ENCODE data around the gene HCRTR1. TPM values are rescaled to one million over a fixed set of nuclear protein-coding genes. Genes with fewer than 3 reads are reported as not detected.

The HCRTR1 gene
- polyA plus RNA-seq, 12 donors = 0.15 to 1.2 (median 0.23) TPM; not detected in 7

DNA sequence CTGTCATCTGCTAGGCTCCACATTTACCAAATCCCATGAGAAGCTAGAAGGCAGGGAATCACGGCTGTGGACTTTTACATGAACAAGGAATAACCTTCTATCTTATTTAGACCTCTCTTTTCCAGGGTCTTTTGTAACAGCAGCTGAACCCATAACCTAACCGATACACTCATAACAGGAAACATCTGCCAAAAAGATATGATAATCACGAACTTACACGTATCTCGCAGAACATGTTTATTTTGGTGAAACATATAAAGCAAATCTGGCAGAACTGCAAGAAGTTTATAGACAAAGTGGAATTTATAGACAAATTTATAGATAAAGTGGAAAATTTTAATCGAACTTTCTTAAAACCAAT lies 20.8 kb upstream of the HCRTR1 start:
- DNase-seq = no peak

DNA sequence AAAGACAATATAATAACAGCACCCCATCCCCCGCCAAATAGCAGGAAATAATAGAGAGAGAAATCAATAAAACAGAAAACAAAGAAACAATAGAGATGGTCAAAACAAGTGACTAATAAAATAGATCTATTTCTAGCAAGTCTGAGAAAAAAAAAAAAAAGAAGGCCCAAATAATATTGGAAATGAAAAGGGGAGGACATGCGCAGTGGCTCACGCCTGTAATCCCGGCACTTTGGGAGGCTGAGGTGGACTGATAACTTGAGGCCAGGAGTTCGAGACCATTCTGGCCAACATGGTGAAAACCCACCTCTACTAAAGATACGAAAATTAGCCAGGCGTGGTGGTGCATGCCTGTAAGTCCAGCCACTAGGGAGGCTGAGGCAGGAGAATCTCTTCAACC lies 18.5 kb upstream of the HCRTR1 start:
- DNase-seq = no peak

DNA sequence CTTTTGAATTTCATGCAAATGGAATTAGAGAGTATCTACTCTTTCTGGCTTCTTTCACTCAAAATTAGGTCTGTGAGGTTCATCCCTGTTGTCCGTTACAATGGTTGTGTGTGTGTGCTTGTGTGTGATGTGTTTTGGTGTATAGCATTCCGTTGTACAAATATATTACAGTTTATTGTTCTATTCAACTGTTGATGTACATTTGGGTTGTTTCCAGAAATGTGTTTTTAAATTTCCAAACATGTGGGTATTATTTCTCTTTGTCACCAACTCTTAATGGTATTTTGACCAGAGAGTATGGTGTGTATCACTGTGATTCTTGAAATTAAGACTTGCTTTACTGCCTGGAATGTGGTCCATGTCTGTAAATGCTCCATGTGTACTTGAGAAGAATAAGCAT lies 16.8 kb upstream of the HCRTR1 start:
- DNase-seq = no peak

DNA sequence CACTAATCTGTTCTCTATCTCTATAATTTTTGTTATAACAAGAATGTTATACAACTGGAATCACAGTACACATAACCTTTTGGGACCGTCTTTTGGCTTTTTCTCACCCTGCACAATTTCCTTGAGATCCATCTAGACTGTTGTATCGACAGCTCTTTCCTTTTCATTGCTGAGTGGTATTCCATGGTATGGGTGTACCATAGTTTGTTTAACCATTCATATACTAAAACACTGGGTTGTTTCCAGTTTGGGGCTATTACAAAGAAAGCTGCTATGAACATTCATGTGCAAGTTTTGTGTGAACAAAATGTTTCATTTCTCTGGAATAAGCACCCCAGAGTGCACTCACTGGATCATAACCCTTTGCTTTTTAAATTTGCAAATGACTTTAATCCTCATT lies 15.4 kb upstream of the HCRTR1 start:
- DNase-seq = no peak

DNA sequence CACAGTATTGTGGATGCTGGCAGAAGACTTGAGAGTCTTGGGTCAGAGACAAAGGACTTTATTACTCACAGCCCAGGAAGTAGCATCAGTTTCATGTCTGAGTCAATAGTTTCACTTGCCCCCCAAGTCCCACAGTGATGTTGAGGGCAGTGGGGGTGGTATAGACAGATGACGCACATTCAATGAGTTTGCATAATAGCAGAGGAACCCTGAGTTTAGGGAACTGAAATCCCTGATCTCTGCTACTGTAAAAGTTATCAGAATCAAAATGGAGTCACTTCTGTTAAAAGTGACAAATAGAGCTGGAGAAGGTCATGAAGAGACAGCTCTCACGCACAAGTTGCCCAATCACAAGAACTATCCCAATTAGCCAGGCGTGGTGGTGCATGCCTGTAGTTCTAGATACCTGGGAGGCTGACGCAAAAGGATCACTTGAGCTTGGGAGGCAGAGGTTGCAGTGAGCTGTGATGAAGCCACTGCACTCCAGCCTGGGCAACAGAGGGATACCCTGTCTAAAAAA lies 11.5 kb upstream of the HCRTR1 start:
- no peak for DNase-seq

DNA sequence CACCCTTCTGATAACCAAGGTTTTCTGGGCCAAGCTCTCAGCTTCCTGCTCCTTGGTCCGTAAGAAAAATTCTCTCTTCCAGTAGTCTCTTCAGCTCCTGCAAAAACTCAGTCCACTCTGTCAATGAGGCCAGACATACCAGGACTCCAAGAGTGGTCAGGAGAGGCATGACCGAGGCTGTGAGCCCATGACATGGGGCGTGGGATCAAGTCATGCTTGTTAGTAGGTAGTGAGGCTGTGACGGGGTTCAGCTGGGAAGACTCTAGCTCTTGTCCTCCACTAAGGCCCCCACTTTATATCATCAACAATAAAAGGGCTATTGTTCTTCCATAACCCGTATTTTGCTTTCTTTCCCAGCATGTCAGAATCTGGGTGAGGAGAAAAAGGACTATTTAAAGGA lies 10.1 kb upstream of the HCRTR1 start:
- no peak for DNase-seq

DNA sequence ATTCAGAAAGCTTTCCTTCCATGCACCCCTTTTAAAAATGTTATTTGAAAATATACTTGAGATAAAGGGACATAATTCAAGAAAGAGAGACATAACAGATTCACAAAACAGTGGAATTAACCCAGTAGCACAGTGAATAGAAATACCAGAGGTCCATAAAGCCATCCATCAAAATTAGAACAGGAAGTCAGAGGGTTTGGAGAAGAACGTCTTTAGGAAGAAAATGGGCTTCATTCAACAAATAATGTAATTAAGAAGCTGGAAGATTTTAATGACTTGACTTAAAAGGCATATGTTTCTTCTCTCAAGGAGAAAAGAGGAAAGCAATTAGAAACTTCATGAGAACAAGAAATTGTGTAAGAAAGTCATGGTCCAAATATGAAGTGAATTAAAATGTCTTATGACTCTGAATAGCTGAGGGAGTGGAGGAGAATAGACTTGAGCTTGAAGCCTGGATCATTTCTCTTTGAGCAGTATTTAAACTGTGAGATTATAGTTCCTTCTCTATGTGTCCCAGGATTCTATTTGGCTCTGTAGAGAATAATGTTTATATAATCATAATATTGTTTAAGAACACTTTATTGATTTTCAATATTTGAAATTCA lies 7.9 kb upstream of the HCRTR1 start:
- no peak for DNase-seq

DNA sequence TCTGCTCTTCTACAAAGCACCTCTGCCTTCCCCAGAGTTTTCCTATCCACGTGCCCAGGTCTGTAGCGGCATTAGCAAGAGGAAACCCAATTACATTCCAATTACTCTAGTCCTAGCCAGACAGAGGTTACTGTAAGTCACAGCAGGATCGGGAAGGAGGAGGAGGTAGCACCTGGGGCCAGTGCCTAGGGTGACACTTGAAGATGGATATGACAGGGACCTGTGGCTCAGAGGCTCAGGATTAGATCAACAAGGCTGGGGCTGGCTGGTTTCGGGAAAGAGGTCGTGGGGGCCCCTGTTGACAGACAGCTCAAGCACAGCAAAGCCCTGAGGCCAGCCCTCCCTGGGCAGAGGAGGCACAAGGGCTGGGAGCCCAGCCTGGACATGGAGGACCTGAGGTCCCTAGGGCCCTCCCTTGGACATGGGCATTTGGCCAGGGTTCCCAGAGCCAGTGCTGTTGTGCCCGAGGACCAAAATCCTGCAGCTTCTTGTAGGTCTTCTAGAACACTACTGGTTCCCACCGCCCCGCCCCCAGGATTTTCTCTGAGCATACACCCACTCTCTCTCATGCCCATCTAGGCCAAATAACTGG lies 3.0 kb upstream of the HCRTR1 start:
- no peak for DNase-seq

DNA sequence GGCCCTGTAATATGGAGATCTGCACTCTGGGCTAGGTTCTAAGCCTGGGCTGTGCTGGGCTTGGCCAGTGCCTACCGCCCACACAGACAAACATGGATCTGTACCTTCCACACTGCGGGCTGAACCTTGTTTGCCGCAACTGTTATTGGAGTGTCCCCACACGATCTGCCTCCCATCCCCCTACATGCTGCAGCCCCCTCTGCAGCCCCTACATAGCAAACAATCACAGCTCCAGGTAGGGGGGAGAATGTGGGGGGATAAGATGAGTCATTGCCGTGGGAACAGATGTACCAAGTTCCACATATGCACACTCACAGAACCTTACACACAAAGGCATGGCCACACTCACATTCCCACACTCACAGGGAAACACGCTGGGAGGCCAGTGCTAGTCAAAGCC lies 2.1 kb upstream of the HCRTR1 start:
- DNase-seq = no peak

DNA sequence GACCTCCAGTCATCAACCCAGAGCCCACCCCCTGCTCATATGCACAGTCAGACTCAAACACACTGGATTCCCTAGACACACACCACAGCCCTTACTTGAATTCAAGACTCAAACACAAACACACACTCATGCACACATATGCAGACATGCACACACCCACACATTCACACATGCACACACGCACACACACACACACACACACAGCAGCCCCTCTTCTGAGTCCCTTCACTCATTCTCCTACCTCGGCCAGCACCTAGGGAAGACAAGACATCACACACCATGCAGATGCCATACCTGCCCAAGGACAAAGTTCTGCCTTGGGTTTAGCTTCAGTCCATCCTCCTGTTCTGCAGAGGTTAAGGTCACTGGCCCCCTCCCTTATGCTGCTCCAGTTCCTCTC lies 1.6 kb upstream of the HCRTR1 start:
- DNase-seq = no peak

DNA sequence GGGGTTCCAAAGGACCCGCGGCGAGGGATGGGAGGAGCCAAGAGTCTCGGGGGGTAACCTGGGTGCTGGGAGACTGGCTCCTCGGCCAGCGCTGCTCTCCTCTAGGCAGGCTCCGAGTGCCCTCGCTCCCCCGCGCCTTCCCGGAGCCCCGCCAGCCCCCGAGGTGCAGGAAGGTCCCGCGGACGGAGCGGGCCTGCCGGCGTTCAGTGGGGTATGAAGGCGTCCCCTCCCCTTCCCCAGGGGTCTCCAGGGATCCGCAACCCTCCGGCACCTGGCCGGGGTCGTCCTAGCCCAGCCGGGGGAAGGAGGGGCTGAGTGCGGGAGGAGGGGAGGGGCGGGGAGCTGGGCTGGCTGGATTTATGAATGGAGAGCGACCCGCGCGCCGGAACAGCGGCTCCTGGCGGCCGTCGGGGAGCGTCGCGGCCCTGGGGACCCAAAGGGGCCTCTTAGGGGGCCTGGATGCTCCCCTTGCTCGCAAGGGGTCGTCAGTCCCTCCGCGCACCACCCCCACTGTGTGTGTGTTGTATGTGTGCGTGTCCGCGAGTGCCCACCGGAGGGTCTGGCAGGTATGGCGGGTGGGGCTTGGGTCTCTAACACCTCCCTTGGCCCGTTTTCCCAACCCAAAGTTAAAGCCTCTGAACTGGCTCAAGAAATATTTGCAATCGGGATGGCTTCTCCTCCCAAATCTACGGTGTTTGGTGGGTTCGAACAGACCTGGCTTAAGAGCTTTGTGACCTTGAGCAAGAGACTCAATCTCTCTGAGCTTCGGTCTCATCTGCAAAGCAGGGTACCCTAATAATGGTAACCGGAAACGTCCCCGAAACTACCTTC lies 642 bp downstream of the HCRTR1 start:
- DNase-seq = peak; percentile 31

DNA sequence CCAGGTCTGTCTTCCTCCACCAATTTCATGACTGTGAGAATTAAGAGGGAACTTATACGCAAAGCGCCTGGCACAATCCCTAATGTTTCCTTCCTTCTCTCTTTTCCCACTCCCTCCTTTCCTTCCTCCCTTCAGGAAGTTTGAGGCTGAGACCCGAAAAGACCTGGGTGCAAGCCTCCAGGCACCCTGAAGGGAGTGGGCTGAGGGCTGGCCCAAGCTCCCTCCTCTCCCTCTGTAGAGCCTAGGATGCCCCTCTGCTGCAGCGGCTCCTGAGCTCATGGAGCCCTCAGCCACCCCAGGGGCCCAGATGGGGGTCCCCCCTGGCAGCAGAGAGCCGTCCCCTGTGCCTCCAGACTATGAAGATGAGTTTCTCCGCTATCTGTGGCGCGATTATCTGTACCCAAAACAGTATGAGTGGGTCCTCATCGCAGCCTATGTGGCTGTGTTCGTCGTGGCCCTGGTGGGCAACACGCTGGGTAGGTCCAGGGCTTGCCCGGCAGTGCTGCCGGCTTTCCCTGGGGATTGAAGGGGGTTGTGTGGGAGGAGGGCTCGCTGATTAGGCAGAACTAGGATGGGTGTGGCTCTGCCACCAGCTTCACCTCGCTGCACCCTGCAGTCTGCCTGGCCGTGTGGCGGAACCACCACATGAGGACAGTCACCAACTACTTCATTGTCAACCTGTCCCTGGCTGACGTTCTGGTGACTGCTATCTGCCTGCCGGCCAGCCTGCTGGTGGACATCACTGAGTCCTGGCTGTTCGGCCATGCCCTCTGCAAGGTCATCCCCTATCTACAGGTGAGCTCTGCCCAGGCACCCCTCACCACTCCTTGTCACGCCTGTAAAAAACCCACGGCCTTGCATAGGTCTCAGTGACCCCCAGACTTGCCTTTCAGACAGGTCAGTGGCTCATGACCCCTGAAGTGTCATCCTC lies 1.7 kb downstream of the HCRTR1 start:
- DNase-seq = no peak

DNA sequence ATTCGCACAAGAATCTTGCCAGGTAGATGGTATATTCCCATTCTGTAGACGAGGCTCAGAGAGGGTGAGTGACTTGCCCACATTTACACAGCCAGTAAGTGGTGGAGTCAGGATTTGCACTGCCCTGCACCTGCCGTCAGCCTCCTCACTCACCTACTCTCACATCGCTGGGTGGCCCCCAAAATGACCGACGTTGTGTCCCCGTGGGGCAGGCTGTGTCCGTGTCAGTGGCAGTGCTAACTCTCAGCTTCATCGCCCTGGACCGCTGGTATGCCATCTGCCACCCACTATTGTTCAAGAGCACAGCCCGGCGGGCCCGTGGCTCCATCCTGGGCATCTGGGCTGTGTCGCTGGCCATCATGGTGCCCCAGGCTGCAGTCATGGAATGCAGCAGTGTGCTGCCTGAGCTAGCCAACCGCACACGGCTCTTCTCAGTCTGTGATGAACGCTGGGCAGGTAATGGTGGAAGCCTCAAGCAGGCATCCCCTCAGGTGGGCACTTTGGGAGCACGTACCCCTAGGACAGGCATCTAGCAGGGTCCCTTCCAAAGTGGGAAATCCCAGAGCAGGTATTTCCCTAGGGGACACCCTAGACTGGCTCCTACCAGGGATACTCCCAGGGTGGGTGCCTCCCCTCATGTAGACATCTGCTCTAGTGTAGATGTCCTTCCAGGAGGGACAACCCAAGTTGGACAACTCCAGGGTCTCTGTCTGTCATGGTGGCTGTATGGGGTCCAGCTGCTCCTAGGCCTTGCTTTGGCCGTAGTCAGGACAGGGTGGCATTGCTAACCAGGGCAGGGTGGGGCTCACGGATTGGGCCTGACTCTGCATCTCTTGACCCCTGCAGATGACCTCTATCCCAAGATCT lies 3.4 kb downstream of the HCRTR1 start:
- no peak for DNase-seq

DNA sequence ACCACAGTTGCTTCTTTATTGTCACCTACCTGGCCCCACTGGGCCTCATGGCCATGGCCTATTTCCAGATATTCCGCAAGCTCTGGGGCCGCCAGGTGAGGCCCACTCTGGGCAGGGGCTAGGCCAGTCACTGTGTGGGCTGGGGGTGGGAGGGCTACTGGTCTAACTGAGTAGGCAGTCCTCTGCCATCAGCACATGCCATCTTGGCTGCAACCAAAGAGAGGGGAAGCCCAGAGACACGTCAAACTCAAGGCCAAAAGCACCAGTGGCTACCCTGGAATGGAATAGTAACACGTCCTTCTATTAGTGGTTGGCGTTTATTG lies 4.0 kb downstream of the HCRTR1 start:
- DNase-seq = no peak

DNA sequence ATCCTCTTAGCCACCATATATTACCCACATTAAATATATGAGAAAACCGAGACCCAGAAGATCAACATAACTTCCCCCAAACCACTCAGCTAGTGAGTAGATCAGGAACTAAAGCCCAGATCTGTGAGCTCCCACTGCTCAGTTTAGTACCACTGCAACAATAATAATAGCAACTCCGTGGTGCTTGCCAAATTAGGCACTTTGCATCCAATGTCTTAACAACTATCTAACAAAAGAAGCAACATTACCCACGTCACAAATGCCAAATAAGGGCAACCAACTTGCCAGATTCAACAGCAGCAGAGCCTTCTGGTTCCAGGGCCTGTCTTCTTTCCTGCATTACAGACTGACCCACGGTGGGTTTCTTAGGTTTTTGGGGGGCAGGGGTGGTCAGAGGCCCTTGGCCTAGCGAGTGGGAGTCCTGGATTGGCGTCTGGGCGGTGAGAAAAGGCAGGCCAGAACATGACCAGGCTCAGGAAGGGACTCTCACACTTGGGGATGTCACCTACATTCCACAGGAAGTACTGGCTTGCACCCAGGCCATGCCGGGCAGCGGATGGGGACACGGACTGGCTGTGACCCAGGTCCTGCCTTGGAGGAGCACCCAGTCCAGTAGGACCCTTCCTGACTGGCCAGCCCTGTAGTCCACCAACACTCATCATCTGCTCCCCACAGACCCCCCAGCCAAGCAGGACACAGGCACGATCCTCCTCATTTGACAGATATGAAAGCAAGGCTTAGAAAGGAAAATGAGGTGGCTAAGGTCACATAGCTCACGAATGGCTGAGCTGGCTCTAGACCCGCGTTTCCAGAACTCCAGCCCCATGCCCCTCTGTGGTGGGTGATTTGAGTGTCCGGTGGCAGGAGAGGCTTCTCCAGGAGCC lies 4.6 kb downstream of the HCRTR1 start:
- no peak for DNase-seq

DNA sequence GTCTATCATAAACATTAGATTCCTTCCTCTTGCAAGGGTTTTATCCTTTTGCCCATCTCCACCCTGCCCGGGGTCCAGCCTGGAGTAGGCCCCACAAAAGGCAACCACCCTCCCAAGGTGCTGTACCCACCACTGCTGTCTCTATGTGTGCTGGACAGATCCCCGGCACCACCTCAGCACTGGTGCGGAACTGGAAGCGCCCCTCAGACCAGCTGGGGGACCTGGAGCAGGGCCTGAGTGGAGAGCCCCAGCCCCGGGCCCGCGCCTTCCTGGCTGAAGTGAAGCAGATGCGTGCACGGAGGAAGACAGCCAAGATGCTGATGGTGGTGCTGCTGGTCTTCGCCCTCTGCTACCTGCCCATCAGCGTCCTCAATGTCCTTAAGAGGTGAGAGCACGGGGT lies 5.9 kb downstream of the HCRTR1 start:
- no peak for DNase-seq

DNA sequence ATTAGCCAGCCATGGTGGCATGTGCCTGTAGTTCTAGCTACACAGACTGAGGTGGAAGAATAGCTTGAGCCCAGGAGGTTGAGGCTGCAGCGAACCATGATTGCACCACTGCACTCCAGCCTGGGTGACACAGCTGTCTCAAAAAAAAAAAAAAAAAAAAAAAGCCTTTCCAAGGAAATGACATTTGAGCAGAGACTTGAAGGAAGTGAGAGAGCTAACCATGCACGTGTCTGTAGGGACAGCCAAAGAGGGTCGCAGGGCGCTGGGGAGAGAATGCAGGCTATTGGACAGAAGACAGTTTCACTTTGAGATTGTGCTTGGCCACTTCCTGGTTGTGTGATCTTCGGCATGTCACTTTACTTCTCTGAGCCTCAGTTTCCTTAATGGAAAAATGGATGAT lies 6.8 kb downstream of the HCRTR1 start:
- no peak for DNase-seq

DNA sequence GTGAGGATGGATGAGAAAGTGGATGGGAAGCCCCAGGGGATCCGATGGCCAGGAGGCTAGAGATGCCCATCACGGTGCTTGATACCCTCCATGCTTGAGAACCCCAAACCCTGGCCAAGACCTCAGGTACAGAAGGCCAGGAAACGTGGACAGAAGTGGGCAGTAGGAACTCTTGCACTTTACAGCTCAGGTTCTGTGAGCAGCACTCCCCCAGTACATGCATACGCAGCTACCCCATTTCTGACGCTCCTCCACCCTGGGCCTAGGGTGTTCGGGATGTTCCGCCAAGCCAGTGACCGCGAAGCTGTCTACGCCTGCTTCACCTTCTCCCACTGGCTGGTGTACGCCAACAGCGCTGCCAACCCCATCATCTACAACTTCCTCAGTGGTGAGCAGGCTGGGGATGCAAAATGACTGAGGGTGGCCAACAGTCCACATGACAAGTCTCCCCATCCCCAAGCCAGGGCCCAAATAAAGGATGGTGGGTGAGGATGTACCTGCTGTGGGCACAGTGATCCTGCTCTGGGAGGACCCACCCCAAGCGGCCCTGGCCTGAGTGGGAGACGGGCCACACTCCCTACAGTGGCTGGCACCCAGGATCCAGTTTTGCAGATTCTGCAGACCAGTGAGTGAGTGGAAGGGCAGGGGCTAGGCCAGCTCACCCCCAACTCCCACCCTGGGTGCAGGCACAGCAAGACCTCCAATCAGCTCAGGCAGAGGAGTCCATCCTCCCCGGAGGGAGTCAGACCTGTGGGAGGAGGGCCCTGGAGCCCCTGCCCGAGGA lies 7.4 kb downstream of the HCRTR1 start:
- DNase-seq = no peak

DNA sequence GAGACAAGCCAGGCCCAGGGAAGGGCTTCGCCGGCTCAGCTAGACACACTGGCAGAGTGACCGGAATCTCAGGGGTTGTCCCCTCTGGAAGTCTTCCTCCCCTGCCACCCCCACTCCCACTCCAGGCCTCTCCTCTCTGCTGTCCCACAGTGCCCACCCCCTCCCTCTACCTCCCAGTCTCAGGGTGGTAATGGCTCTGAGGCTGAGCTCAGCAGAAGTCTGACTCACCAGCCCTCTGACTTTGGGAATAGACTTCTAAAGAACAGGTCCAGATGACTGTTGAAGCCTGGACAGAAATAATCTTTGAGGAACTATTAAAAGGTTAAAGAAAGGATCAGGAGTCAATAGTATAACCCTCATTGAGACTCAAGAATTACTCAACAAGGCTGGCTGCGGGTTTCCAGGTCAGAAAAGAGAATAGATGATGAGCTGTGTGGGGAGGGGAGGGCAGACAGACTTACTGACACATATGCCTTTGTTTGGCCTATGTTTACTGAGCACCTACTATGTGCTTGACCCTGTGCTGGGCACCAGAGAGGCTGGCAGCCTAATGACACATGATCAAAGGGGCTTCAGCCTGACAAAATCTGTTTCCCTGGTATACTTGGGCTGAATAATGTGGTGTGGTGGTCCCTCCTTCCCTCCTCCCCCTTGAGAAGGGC lies 8.2 kb downstream of the HCRTR1 start:
- DNase-seq = no peak
